SK-N-SH treated with all-trans-retinoic acid at 6 μM for 48 hours (cell line): Measurements from ENCODE around the gene PTGR1.

Source experiments
- CSDC2 ChIP-seq: fragments of 250-450 bp; sonication (Bioruptor Pico); IDR thresholded peaks from 2 replicates; pipeline ENCODE4 v1.5.0; 2020; ENCODE audit warnings: mild to moderate bottlenecking, moderate library complexity
- ZFP30 ChIP-seq: fragments of 450-650 bp; formaldehyde crosslinking; IDR thresholded peaks from 2 replicates; pipeline ENCODE4 v1.5.0; 2022; ENCODE audit warnings: mild to moderate bottlenecking, moderate library complexity
- ZNF8 ChIP-seq: fragments of 450-650 bp; formaldehyde crosslinking; IDR thresholded peaks from 2 replicates; pipeline ENCODE4 v1.5.0; 2020; ENCODE audit warnings: mild to moderate bottlenecking, moderate library complexity
- TF ChIP-seq, protein P1 (sequence below): fragments of 250-450 bp; sonication (Bioruptor Pico); IDR thresholded peaks from 2 replicates; pipeline ENCODE4 v1.8.0; 2020; ENCODE audit warnings: mild to moderate bottlenecking, moderate library complexity, borderline replicate concordance

- TF ChIP-seq ZNF8 (CRISPR knock-in tag) (no peak), CSDC2 (CRISPR knock-in tag) (no peak), ZFP30 (CRISPR knock-in tag) (no peak)
- TF ChIP-seq, protein P1, sequence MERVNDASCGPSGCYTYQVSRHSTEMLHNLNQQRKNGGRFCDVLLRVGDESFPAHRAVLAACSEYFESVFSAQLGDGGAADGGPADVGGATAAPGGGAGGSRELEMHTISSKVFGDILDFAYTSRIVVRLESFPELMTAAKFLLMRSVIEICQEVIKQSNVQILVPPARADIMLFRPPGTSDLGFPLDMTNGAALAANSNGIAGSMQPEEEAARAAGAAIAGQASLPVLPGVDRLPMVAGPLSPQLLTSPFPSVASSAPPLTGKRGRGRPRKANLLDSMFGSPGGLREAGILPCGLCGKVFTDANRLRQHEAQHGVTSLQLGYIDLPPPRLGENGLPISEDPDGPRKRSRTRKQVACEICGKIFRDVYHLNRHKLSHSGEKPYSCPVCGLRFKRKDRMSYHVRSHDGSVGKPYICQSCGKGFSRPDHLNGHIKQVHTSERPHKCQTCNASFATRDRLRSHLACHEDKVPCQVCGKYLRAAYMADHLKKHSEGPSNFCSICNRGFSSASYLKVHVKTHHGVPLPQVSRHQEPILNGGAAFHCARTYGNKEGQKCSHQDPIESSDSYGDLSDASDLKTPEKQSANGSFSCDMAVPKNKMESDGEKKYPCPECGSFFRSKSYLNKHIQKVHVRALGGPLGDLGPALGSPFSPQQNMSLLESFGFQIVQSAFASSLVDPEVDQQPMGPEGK (CRISPR knock-in tag): no peak
These were observed at the start of gene PTGR1 for GRCh38 chr9:111599092-111599954.
